Right cardiac atrium (tissue), 5 donors: ENCODE measurements around the gene RBSN. TPM values are rescaled to one million over a fixed set of nuclear protein-coding genes. Genes with fewer than 3 reads are reported as not detected.
A peak's percentile ranks its signal among the peaks of the same experiment; 100 is the strongest.

Source experiments
- ATAC-seq, 2 donors: fragments of 200-7000 bp; cut with Tn5 transposase; one replicate each; pipeline versions ENCODE4 v1.8.0 to v1.9.1; 2020; ENCODE audit warnings: moderate library complexity in 2 of 2, mild to moderate bottlenecking in 1 of 2
- DNase-seq, 3 donors: peaks; one replicate each; pipeline ENCODE4 v3.0.0-alpha.2; 2020
- H3K27ac ChIP-seq: one replicate; pipeline ENCODE4 v1.5.1; 2013; ENCODE audit warnings: mild to moderate bottlenecking, low read length, control low read depth, moderate library complexity
- H3K27me3 ChIP-seq: one replicate; pipeline ENCODE4 v1.6.1; 2013; ENCODE audit not compliant: control insufficient read depth, insufficient read depth
- H3K4me1 ChIP-seq: one replicate; pipeline ENCODE4 v1.6.1; 2013; ENCODE audit warnings: low read length; ENCODE audit not compliant: control insufficient read depth, insufficient read depth
- H3K4me3 ChIP-seq: one replicate; pipeline ENCODE4 v1.5.1; 2013; ENCODE audit warnings: low read length, control low read depth
- H3K9me3 ChIP-seq: one replicate; pipeline ENCODE4 v1.6.1; 2013; ENCODE audit warnings: low read length; ENCODE audit not compliant: control insufficient read depth
- WGBS: extraction: QIAGEN DNeasy Blood & Tissue Kit; methylation state at CpG from one replicate; pipeline ENCODE4 v1.1.7; 2013; 5-methylcytosine and 5-hydroxymethylcytosine counted together
- intact Hi-C, 4 donors: fragments of 100-400 bp; cut with DNase I; formaldehyde crosslinking; loops; one replicate each; pipeline versions ENCODE4 v1.11.0 to v1.14.0; 2022 to 2023
- polyA plus RNA-seq: library from polyadenylated mRNA; stranded (reverse); fragments of 200-250 nt; gene quantifications from one replicate; pipeline ENCODE4 v1.2.3, GENCODE V29; 2013
- total RNA-seq, 4 donors: library from RNA; stranded (reverse); fragmentation: NEBNext Ultra II Directional; extraction: Animal tissue kit (Norgen Biotek cat#: 25700); gene quantifications; one replicate each; pipeline ENCODE4 v1.2.1, GENCODE V29; 2021
- donor health status: healthy with polysubstance abuse.
- donor health status: DM: no; HTN: yes; CAD: no.
- donor health status: DM: no; HTN: no; CAD: no.
- donor health status: DM: no; HTN: yes; CAD: no; lungs with severe emphysema.
- donor health status: DM: yes; HTN: yes; CAD: no.

The RBSN gene
- total and polyA plus RNA-seq, 5 donors: 7.3 to 26.7 (median 20.3) TPM

DNA sequence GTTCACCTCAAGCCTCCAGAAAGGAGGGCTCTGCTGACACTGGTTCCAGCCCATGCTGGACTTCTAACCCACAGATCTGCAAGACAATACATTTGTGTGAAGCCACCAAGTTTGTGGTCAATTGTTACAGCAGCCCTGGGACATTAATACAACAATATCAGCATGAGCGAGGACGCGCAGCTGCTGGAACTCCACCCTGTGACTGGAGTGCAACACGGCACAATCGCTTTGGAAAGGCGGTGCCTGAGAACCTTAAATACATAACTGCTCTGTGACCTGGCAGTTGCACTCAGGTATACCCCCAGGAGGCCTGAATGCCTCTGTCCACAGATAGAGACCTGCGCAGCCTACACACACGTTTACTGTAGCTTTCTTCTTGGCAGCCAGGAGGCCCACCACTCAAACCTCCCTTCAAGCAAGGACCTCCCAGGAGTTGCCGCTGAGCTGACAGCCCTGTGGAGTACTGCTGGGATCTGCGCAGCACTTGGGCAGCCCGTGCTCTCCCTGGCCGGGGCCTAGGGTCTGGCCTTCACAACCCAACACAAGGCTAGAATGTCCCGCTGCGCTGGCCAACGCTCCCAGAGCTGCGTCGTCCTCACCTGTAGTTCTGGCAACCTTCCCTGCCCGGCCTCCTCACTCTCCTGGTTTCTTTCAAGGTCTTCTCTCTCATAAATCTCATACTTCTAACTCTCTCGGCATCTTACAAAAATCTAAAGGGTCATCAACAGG is 42.1 kb downstream of the RBSN start:
- H3K4me1 ChIP-seq: no peaks in the 10 kb centered on the region
- intact Hi-C loops: loop anchor here in 1 of 4 donors (10.0 kb wide), 1 partner anchor 882 kb away; the partner anchor contains the start of genes LSM3 and XPC
- H3K27ac ChIP-seq: no peak overlapping the region
- no peak overlapping the region for H3K4me3 ChIP-seq
- DNase-seq (no peak), ATAC-seq (peak; percentile 22 to 24)
- no peaks in the 10 kb centered on the region for H3K9me3 ChIP-seq
- no peaks in the 10 kb centered on the region for H3K27me3 ChIP-seq
- WGBS: 91% methylated on average over 19 of the region's 19 CpGs

DNA sequence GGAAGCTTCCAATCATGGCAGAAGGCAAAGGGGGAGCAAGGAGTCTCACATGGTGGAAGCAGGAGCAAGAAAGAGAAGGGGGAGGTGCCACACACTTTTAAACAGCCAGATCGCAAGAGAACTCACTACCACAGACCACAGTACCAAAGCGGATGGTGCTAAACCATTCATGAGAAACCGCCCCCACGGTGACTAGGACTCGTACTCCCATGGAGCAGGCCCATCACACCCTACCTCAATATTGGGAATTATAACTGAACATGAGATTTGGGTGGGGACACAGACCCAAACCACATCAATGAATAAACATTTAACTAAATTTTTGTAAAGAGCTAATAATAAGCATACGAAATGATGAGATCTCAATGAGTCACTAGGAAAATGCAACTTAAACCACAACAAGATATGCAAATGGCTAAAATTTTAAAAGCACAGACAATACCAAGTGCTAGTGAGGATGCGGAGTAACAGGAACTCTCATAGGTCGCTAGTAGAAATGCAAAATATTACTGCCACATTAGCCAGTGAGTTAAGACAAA is 43.9 kb downstream of the RBSN start:
- H3K4me3 ChIP-seq: no peak overlapping the region
- H3K9me3 ChIP-seq: no peaks in the 10 kb centered on the region
- H3K27me3 ChIP-seq: no peaks in the 10 kb centered on the region
- intact Hi-C loops: loop anchor here in 1 of 4 donors (10.0 kb wide), 1 partner anchor 880 kb away; the partner anchor contains the start of genes LSM3 and XPC
- H3K27ac ChIP-seq: no peak overlapping the region
- WGBS: 91% methylated on average over 8 of the region's 8 CpGs
- no peak for DNase-seq
- ATAC-seq: no peak
- H3K4me1 ChIP-seq: no peaks in the 10 kb centered on the region

DNA sequence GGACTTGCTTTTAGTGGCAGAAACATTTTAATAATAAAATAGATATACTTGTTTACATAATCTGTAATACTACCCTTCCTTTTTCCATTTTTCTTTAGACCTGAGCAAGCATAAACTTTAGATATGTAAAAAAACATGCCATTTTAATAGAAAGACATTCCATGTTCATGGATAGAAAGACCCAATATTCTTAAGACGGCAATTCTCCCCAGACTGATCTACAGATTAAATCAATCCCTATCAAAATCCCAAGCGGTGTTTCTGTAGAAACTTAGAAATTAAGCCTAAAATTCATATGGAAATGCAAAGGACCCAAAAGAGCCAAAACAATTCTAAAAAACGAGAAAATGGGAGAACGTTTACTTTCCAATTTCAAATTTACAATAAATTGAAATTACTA is 45.4 kb downstream of the RBSN start:
- Histone ChIP-seq H3K9me3 (no peaks in the 10 kb centered on the region), H3K27ac (no peak overlapping the region), H3K27me3 (no peaks in the 10 kb centered on the region), H3K4me1 (no peaks in the 10 kb centered on the region), H3K4me3 (no peak overlapping the region)
- no peak for DNase-seq
- ATAC-seq: no peak
- 97% methylated on average over 4 of the region's 4 CpGs for WGBS
- intact Hi-C loops: loop anchor here in 1 of 4 donors (10.0 kb wide), 1 partner anchor 879 kb away; the partner anchor contains the start of genes LSM3 and XPC

GRCh38 chr3:15052335-15053242 is 46.4 kb downstream of the RBSN start:
- intact Hi-C loops: loop anchor here in 1 of 4 donors (10.0 kb wide), 1 partner anchor 878 kb away; the partner anchor contains the start of genes LSM3 and XPC
- H3K4me3 ChIP-seq: no peak overlapping the region
- H3K9me3 ChIP-seq: no peaks in the 10 kb centered on the region
- WGBS: 88% methylated on average over 14 of the region's 14 CpGs
- H3K4me1 ChIP-seq: no peaks in the 10 kb centered on the region
- no peaks in the 10 kb centered on the region for H3K27me3 ChIP-seq
- ATAC-seq (no peak), DNase-seq (no peak)
- no peak overlapping the region for H3K27ac ChIP-seq

GRCh38 chr3:15051531-15051930 is 47.4 kb downstream of the RBSN start:
- Histone ChIP-seq H3K4me1 (no peaks in the 10 kb centered on the region), H3K27ac (no peak overlapping the region), H3K4me3 (no peak overlapping the region), H3K9me3 (no peaks in the 10 kb centered on the region), H3K27me3 (no peaks in the 10 kb centered on the region)
- DNase-seq: no peak
- intact Hi-C loops: loop anchor here in 1 of 4 donors (10.0 kb wide), 1 partner anchor 877 kb away; the partner anchor contains the start of genes LSM3 and XPC
- peak; percentile 59 to 63 for ATAC-seq
- 86% methylated on average over 1 of the region's 1 CpG for WGBS

DNA sequence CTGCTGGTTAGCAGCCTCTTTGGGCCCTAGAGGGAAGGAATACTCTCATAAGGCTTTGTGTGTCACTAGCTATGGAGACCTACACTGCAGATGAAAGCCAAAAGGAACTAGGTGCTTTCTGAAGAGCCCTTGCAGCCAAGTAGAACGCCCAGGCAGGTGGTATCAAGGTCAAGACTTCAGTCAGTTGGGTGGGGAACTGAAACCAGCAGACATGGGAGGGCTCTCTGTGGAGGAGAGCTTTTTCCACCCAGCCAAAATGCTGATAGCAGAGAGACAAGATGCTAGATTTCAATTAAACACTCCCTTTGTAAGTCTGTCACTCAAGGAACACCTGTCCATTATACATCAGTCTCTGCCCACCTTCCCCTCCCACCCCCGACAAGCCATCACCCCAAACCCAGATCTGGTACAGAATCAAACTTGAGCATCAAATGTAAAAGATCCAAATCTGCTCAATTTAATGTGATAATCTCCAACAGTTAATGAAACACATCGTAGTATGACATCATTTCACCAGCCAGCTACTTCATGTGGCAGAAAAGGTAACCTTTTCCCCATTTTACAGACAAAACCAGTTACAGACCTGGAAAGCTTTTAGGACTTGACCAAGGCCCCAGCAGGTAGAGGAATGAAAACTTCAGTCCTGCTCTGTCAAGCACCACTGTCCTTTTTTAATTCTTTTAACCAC is 48.4 kb downstream of the RBSN start:
- no peak for ATAC-seq
- no peak overlapping the region for H3K4me3 ChIP-seq
- intact Hi-C loops: loop anchor here in 1 of 4 donors (10.0 kb wide), 1 partner anchor 876 kb away; the partner anchor contains the start of genes LSM3 and XPC
- no peaks in the 10 kb centered on the region for H3K27me3 ChIP-seq
- H3K4me1 ChIP-seq: no peaks in the 10 kb centered on the region
- no peaks in the 10 kb centered on the region for H3K9me3 ChIP-seq
- no peak for DNase-seq
- WGBS: 86% methylated on average over 3 of the region's 3 CpGs
- no peak overlapping the region for H3K27ac ChIP-seq

DNA sequence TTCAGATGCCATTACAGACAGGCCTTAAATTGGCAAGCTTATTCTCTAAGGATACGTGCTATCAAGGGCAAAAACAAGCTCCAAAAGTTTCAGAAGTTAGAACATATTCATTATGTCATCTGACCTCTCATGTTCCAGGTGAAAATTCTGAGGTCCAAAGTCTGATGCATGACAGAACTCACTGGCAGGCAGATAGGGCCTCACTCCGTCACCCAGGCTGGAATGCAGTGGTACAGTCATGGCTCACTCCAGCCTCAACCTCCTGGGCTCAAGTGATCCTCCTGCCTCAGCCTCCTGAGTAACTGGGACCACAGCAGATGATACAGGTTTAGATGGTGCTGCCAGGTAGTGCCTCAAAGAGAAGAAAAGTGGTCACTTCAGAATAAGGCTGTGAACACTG is 49.4 kb downstream of the RBSN start:
- H3K4me1 ChIP-seq: no peaks in the 10 kb centered on the region
- no peak overlapping the region for H3K4me3 ChIP-seq
- no peak for ATAC-seq
- WGBS: 85% methylated on average over 2 of the region's 2 CpGs
- no peak overlapping the region for H3K27ac ChIP-seq
- no peak for DNase-seq
- intact Hi-C loops: loop anchor here in 1 of 4 donors (10.0 kb wide), 1 partner anchor 105 kb away; the partner anchor contains the start of gene NR2C2
- no peaks in the 10 kb centered on the region for H3K27me3 ChIP-seq
- H3K9me3 ChIP-seq: no peaks in the 10 kb centered on the region

GRCh38 chr3:15045667-15046066 is 53.3 kb downstream of the RBSN start:
- no peak overlapping the region for H3K27ac ChIP-seq
- no peaks in the 10 kb centered on the region for H3K27me3 ChIP-seq
- no peak overlapping the region for H3K4me3 ChIP-seq
- WGBS: 46% methylated on average over 1 of the region's 1 CpG
- ATAC-seq (peak; percentile 31), DNase-seq (no peak)
- no peaks in the 10 kb centered on the region for H3K9me3 ChIP-seq
- intact Hi-C loops: loop anchor here in 1 of 4 donors (10.0 kb wide), 1 partner anchor 101 kb away; the partner anchor contains the start of gene NR2C2
- H3K4me1 ChIP-seq: no peaks in the 10 kb centered on the region

GRCh38 chr3:15044326-15044725 is 54.6 kb downstream of the RBSN start:
- no peaks in the 10 kb centered on the region for H3K9me3 ChIP-seq
- 79% methylated on average over 7 of the region's 7 CpGs for WGBS
- H3K27ac ChIP-seq: no peak overlapping the region
- ATAC-seq (no peak), DNase-seq (no peak)
- H3K4me1 ChIP-seq: peaks cover 4% of the 10 kb centered on the region
- intact Hi-C loops: loop anchor here in 1 of 4 donors (10.0 kb wide), 1 partner anchor 100 kb away; the partner anchor contains the start of gene NR2C2
- H3K27me3 ChIP-seq: no peaks in the 10 kb centered on the region
- H3K4me3 ChIP-seq: no peak overlapping the region
